Activated naive CD4-positive, alpha-beta T cell treated with Interleukin-2 at 50 U/mL for 16 hours (primary cell): ENCODE measurements around the gene OSMR.

Source experiments
- DNase-seq: peaks from one replicate; pipeline ENCODE4 v3.0.0-alpha.2; 2020

OSMR gene

GRCh38 chr5:38932854-38933408 lies 87.1 kb downstream of the OSMR start:
- DNase-seq: no peak

GRCh38 chr5:38935437-38935836 lies 89.6 kb downstream of the OSMR start:
- no peak for DNase-seq

GRCh38 chr5:38936269-38936668 lies 90.5 kb downstream of the OSMR start:
- DNase-seq: no peak

- DNase-seq: no peak
Observed at GRCh38 chr5:38938424-38938823, 92.6 kb downstream of the OSMR start.

GRCh38 chr5:38938973-38939372 lies 93.2 kb downstream of the OSMR start:
- DNase-seq: no peak

GRCh38 chr5:38940230-38940858 lies 94.5 kb downstream of the OSMR start:
- DNase-seq: no peak

- no peak for DNase-seq
Observed at GRCh38 chr5:38941912-38942311, 96.1 kb downstream of the OSMR start.

GRCh38 chr5:38944282-38944681 lies 98.5 kb downstream of the OSMR start:
- no peak for DNase-seq

- no peak for DNase-seq
Observed at GRCh38 chr5:38948501-38948900, 102.7 kb downstream of the OSMR start.

- DNase-seq: no peak
Observed at GRCh38 chr5:38953426-38954012, 107.7 kb downstream of the OSMR start.

- no peak for DNase-seq
Observed at GRCh38 chr5:38961691-38962090, 115.9 kb downstream of the OSMR start.

- no peak for DNase-seq
Observed at GRCh38 chr5:38968665-38969064, 122.9 kb downstream of the OSMR start.

- no peak for DNase-seq
Observed at GRCh38 chr5:38978036-38978435, 132.2 kb downstream of the OSMR start.

- DNase-seq: no peak
Observed at GRCh38 chr5:38979535-38979934, 133.7 kb downstream of the OSMR start.
